HL-60/S4 treated with phorbol 12-myristate 13-acetate at 8.2 ng/mL for 4 days and 3 days (cell line): ENCODE results near the gene CD248.

Source experiments
- in situ Hi-C: fragments of 300-500 bp; cut with MboI; formaldehyde crosslinking; loops from 2 replicates; pipeline ENCODE4 v1.15.0; 2022; ENCODE audit warnings: low sequenced_read_pairs

The CD248 gene

DNA sequence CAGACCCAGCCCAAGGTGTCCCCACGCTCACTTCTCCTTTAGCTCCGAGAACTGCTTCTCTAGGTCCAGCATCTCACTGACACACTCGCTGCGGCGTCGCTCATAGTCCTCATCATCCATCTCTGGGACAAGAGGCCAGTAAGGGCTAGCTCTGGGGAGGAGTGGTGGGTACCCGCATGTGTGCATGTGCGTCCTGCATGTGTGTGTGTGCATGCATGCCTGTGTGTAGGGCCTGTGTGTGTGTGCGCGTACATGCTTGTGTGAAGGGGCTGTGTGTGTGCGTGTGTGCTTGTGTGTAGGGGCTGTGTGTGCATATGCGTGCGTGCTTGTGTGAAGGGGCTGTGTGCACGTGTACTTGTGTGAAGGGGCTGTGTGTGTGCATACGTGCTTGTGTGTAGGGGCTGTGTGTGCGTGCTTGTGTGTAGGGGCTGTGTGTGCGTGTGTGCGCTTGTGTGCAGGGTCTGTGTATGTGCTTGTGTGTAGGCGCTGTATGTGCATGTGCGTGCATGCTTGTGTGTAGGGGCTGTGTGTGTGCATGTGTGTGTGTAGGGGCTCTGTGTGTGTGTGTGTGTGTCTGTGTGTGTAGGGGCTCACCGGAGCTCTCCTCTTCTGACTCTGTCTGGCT is 24.8 kb upstream of the CD248 start:
- in situ Hi-C loops, result no loop called here

DNA sequence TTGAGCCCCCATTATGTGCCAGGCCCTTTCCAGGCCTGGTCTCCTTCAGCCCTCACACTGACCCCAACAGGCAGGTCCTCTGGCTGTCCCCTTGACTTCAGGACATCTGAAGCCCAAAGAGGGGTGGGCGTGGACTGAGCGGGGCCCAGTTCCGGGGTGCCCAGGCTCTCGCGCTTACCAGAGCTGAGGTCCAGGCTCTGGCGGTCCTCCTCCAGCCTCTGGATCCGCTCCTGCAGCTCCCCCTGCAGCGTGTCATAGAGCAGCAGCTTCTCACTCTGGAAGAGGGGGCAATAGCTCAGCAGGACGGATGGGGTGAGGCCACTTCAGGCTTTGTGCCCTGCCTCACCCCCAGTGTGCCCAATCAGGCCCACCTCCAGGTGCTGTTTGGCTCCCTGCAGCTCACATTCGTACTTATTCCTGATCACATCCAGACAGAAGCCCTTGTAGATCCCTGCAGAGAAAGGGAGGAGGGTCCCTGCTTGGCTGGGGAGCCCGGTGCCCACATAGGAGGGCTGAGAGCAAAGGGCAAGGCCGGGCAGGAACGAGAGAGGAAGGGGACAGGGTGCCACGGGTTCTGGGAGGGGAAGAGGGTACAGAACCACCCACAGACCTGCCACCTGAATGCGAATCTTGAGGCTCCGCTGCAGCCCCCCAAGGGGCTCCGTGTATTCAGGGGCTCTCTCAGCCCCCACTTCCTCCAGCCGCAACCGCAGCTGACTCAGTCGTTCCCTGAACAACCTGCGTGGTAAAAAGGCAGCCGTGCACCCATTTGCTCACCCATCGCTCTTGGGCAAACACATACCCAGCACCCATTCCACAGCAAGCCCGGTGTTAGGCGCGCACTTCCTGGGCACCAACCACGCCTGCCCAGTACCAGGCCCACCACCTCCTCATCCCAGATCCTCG is 24.0 kb upstream of the CD248 start:
- in situ Hi-C loops, result no loop called here

DNA sequence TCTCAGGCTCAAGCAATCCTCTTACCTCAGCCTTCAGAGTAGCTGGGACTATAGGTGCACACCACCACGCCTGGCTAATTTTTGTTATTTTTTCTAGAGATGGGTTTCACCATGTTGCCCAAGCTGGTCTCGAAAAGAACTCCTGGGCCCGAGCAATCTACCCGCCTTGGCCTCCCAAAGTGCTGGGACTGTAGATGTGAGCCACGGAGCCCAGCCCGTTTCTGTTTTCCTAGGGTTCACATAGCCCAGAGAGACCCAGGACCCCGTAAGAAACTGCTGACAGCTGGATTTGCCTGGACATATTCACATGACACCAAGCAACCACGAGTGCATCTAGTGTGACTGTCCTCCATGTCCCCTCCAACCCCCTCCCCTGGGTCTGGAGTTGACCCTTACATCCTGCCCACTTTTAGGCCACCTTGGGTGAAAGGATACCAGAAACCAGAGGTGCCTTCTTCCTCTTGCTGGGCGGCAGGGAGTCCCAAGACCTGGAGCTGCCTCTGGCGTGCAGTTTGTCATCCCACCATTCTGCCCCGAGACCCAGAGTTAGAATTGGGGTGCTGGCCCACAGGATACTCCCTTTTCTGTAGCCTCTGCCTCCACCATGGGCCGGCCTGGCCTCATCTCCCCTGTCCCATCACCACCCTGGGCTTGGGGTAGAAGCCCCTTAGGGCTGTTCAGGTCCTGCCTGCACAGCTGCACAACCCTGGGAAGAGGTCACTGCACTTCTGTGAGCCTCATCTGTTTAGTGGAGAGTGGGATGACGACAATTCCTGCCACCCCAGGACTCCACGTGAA is 23.0 kb upstream of the CD248 start:
- in situ Hi-C loops, result no loop called here

DNA sequence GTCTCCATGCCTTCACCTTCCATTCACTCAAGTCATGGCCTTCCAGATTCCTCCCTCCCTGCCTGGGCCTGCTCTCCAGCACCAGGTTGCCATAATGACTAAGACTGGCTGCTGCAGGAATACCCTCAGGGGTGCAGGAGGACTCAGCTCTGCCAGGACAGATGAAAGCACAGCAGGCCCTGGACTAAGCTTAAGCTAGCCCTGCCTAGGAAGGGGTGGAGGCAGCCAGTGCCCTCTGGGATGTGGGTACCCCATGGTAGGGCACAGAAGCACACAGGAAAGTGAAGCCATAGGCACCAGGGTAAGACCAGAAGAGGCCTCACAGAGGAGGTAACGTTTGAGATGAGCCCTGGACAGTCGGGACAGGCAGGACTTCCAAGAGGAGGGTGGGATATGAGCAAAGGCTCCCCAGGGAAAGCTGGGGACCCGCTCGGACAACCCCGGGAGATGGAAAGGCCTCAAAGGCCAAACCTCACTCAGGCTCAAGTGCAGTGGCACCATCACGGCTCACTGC is 22.4 kb upstream of the CD248 start:
- in situ Hi-C loops, result no loop called here

DNA sequence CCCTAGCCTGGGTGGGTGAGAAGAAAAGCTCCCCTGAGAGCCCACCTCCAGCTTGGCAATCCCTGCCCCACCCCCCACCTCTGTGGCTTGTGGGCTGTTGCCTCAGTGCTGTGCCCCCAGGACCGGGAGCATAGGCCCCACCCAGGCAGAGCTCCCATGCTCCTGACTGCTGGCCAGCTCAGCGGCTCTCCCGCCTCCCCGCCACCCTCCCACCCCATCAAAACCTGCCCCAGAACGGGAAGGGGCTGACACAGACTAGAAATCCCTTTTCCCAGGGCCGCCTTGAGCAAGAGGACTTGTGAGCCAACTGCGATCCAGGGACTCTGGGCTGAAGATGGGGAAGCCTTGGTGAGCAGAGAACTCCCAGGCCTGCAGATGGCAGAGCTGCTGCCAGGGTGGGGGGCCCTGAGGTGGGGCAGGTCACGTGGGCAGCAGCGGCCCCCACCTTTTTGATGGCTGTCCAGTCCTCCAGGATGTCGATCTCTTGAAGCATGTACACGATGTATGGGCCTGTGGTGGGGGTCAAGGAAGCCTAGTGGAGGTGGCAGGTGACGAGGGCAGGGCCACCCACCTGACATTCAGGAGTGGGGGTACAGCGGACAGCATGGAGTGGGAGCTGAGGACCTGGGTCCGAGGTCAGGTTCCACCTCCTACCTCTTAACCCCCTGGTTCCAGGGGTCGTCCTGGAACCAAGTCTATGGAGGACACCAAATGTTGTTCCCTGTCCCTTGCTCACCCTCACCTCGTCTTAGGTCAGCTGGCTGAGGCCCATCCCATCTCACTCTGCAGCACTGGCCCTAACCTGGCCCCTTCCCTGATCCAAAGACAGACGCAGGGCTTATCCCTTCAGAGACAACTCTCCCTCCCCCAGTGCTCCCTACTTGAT is 21.7 kb upstream of the CD248 start:
- in situ Hi-C loops, result no loop called here

DNA sequence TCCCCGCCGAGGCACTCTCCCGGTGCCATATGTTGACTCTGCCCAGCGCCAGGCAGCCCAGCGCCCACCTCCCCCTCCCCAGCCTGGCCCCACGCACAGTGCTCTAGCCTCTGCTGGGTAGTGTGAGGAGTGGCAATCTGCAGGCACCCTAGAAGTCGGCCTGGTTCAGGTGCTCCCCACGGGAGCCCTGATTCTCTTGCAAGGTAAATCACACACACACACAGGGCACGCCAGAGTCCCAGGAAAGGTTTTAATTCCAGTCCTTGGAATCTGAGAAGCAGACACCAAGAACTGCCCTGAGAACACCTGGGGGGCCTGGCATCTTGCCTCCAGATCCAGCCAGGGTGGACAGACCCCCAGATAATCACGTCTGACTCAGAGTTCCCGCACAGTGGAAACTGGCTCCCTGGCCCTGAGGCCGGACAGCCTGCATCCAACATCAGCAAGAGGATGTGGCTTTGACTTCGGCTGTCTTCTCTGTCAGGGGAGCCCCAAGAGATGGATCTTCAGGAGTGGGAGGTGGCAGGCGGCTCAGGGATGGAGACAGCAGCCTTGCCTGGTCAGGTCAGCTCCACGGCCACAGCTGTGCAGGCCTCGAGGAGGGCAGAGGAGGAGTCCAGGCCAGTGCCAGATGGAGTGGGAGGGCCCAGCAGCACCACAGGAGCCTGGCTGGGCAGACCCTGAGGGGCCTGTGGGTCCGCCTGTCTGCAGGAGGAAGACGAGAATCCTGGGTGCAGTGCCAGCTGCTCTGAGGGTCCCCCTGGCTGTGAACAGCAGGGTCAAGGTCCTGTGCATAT is 20.5 kb upstream of the CD248 start:
- in situ Hi-C loops, result no loop called here

DNA sequence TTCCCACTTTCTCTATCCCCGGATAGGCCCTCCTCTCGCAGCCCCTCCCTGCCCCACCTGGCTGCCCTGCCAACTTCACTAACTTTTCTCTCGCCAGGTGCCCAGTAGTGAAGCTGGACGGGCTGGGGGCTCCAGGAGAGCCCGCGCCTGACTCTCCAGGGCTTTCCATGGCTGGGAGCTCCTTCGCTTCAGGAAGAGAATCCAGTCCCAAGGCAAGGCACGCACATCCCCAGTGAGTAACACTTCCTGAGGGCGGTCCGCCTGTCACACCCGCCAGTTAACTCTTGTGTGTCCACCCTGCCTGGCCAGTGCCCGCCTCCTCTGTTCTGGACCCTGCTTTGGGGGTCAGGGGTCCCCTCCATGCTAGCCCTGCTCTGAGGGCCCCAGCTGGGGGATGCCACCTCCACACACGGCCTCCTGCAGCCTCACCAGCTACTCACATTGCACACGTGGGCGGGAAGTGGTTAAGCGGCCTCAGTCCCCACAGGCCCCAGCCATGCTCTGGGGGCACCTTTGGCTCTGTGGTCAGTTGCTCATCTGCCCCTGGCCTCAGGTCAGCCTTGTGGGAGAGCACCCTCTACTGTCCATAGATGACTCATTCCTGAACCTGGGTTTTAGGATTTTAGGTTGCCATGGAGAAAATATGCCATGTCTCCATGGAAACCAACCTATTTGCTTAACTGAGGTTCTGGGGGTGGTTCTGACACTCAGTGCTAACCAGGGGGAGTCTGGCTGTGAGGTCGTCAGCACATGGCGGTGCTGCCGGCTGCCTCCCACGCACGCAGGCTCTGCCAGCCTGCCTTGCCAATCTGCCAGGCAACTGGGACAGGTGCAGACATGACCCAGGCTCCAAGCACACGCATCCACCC is 19.6 kb upstream of the CD248 start, which contains the start of gene RIN1:
Gene RIN1, minus strand, starts transcription at position 201 of the 869 bp plus-strand sequence. Its CDS starts 32 bp downstream, at position 169.
- in situ Hi-C loops, result no loop called here

DNA sequence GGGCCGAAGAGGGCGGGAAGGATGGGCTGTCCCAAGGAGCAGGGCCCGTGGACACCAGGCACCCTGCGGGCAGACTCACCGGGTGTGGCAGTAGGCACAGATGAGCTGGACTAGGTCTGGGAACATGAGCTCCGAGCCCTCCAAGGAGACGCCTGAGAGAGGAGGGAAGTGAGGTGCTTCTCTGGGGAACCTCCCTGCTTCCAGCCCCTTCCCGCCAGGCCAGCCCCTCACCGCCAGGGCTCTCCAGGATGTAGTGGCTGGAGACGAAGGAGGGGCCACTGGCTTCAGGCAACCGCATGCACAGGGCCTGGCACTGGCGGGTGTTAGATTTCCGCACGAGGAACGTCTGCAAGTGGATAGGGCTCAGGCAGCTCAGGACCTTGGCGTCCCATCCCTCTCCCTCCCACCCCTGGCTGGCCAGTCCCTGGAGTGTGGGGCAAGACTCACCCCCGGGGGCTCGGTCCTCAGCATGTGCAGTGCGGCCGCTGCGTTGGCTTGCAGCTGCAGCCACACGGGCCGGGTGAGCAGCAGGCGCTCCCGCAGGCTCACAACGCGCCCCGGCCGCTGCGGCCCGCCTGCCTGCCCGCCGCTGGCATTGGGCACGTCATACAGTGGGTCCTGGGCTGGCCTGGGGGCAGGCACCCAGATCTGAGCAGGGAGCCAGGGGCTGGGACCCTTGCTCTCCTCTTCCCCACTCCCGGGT is 18.8 kb upstream of the CD248 start:
- in situ Hi-C loops, result no loop called here

DNA sequence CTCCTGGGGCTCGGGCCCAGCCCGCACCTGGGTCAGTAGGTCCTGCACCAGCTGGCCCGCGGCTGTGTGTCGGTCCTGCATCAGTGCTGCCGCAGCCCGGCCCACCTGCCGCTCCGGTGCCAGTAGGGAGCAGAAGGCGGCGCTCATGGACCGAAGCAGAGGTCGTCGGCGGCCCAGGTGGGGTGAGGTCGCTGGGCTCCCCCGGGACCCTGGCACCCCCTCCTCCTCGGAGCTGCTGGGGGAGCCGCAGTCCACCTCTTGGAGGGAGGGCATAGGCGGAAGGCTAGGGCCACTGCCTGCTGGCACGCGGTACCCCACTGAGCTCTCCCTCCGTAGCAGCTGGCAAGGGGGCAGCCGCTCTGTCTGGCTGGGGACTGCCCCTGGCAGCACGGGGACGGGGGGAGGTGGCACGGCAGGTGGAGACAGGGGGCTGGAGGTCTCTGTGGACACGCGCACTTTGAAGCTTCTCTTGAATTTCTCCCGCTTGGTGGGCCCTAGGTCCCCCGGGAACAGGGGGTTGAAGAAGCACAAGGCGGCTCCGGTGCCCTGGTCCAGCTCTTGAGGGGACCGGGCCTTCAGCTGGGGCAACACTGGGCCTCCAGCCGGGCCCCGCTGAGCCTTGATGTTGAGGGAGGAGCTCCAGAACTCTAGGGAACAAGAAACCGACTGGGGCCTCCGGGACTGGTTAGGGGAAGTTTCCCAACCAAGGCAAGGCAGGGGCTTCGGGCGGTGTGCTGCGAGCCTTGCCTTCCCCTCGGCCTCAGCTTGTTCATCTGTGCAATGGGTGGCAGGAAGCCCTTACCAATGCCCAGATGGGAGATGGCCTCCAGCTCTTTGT is 18.0 kb upstream of the CD248 start:
- in situ Hi-C loops, result no loop called here

DNA sequence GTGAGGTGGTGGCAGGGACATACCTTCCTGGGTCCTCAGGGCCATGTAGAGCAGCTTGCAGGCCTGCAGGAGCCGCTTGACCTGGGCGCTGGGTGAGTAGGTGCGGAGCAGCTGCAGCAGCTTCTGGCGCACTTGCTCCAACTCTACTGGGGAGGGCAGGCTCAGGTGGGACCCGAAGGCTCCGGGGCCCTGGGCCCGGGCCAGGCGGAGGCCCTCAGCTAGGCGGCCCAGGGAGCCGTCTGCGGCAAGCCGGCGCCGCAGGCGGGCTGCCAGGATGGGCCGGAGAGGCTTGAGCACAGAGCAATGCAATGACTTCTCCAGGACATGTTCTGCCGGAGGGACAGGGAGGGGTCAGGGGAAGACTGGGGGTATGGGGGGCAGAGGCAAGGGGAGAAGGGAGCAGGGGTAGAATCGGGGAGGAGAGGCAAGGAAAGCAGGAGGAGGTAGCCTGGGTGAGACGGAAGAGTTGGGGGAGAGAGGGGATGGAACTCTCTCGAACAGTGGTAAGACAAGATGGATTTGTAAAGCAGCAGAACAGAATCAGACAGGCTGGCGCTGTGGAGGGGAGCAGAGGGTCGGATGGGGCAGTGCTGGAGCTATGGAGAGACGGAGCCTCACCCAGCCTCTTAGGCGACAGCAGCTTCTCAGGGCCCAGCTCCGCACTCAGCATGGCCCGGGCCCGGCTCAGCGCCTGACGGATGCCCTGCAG is 17.2 kb upstream of the CD248 start:
- in situ Hi-C loops, result no loop called here

DNA sequence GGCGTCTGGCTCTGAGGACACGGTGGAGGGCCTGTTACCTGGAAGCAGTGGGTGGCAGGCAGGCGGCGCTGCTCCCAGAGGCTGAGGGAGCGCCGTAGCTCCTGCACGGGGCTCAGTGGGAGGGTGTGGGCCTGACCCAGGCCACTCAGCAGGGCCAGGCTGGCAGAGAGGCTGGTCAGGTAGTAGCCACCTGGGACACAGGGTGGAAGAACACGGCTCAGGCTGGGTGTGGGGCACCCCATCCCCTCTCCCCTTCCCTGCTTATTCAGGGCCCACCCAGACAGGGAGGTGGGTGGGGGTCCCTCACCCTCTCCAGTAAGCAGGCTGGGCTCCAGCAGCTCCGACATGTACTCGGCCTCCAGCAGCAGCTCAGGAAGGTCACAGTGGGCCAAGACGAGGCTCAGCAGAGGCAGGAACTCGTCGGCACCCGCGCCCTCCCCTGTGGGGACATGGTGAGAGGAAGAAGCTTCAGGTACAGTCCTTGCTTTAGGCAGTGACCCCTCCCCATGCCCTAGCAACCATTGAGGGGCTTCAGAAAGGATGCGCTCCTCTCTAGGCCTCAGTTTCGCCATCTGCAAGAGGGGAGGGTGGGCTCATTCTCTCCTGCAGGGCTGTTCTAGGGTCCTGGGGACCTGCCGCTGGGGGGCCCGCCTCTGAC is 16.5 kb upstream of the CD248 start:
- in situ Hi-C loops, result no loop called here

DNA sequence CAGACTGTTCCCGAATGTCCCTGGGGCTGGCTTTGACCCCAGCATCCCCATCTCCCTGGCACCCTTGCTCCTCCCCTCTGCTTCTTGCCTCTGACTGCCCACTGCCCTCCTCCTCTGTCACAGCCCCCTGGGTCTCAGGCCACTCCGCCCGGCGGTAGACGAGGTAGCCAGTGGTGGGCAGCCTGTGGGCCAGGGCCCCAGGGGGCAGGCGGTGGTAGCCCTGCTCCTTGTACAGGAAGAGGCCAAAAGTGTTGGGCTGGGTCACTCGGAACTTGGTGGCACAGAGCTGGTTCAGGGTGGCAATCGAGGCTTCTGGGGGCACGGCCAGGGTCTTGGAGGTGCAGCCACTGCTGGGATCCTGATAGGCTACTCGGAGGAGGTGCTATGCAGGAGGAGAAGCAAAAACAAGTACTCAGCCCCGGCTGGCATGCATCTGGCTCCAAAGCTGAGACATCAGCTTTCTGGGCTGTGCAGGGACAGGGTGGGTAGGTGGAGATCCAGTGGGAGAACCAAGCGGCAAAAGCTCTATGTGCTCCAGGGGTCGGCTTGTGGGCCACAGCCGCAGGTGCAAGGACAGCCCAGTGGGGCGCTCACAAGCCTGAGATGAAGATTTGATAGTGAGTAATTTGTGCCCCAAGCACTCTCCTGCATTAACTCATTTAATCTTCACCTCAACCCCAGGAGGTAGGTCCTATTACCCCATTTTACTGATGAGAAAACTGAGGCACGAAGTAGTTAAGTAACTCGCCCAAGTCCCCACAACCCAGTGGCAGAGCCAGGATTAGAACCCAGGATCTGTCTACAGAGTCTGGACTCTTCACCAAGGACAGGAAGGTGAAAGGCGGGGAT is 15.8 kb upstream of the CD248 start:
- in situ Hi-C loops, result no loop called here

DNA sequence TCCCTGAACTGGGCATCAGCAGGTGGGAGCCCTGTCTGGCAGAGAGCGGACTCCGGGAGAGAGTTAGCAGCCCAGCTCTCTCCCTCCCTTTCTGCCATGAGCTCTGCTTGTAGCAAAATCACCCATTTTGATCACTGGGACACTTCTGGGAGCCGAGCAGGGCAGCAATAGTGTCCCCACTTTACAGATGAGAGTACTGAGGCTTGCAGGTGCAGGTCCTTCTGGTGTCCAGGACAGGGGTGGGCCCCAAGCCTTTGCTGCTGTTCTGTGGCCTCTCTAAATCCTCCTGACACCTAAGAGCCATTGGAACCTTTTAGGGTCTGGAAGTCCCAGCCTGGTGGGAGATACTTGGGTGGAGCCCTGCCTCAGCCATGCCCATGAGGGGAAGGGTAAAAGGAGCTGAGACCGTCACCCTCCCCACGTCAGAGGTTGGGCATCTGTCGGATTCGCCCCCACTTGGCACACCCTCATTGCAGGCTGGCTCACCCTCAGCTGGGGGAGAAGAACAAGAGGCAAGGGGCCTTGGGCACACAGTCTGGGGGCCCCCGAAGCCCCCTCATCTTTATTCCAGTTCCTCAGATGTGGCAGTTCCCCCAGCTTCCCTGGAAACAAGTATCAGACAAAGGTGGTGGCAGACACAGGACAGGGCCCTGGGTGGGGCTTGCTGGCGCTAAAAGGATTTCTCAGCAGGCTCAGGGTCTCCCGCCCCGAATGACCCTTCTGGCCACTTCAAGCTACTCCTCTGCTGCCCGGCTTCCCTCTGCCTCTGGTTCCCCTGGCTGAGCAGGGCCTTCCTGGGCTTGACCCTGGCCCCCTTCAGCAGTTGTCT is 14.9 kb upstream of the CD248 start:
- in situ Hi-C loops, result no loop called here

DNA sequence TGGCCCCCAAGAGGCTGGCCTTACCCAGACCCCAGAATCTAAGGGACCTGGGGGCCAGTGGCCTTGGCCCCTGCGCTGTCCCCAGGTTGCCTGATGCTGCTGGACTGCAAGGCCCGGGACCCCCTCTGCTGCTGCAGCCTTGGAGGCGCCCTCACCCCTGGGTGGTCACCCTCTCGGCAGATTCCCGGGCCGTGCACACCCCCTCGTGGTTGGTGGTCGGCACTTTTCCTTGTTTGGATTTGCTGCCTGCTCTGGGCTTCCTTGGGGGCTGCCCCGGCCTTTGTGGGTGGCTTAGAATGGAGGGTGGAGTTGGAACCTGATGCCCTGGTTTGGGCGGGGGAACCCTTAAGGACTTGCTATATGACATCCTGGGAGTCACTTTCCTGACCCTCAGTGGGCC is 14.1 kb upstream of the CD248 start:
- in situ Hi-C loops, result no loop called here
